DND-41 (cell line): ENCODE results near the gene CLUH.
"Not testable (repeated sequence)": the region's sequence is repeated elsewhere in the genome, so short reads cannot be mapped to it uniquely, and the experiment has no call there.

Experiments used
- CTCF ChIP-seq: IDR thresholded peaks from 2 replicates; pipeline ENCODE4 v1.5.1; 2012; ENCODE audit warnings: borderline replicate concordance, low read length, moderate library complexity, mild to moderate bottlenecking; ENCODE audit not compliant: poor library complexity, severe bottlenecking; ENCODE audit errors: extremely low read depth
- EZH2 ChIP-seq: IDR thresholded peaks from 3 replicates; pipeline ENCODE4 v1.6.1; 2012; ENCODE audit warnings: borderline replicate concordance, low read depth, mild to moderate bottlenecking, moderate library complexity, low read length, inconsistent platforms; ENCODE audit not compliant: severe bottlenecking

- not testable (repeated sequence) for TF ChIP-seq CTCF, EZH2
Measured at GRCh38 chr17:2659337-2659736, 52.2 kb downstream of the CLUH start.
